ENCODE data around the gene FXYD2. TPM values are rescaled to one million over a fixed set of nuclear protein-coding genes. Genes with fewer than 3 reads are reported as not detected.

FXYD2 gene
- total RNA-seq, 1 experiment from 2014 or later = 0.39 TPM

DNA sequence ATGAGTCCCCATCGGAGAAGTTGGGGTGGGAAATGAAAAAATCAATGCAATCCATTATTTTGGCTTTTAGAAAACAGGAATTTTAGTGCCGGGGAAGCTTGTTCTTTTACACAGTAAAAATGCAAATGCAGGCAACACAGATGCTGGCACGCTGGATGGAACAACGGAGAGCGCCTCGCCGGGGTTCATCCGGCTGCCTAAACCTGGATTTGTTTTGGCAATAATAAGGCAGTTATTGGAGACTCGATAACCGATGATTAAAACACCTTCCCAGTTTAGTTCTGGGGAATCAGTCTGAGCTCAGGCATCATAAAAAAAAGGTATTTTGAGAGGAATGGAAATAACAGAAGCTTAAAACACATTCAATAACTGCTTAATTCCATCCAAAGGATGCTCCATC lies 30.4 kb downstream of the FXYD2 start:
- no peak overlapping the region for H3K27ac ChIP-seq (ENCODE audit: low read length)
- no TSS peak for BruUV-seq (replicated peaks)
- ChIA-PET POLR2A (no interaction called here), CTCF (no interaction called here)
- no peak overlapping the region for H3K4me3 ChIP-seq (ENCODE audit: low read depth in 2 of 2, low read length in 2 of 2)
- TF ChIP-seq POLR2AphosphoS5 (IDR thresholded peaks at IDR 0.05; ENCODE audit: low read depth, low read length) (no peak), SIN3A (IDR thresholded peaks at IDR 0.05; ENCODE audit: borderline replicate concordance, insufficient read depth, low read depth, low read length) (no peak), REST (IDR thresholded peaks at IDR 0.05; ENCODE audit: insufficient read depth in 1 of 2, low read depth in 2 of 2, low read length in 1 of 2) (no peak), TCF7L2 (IDR thresholded peaks at IDR 0.05; ENCODE audit: low read depth, low read length) (no peak)
- TF ChIP-seq, protein P1, sequence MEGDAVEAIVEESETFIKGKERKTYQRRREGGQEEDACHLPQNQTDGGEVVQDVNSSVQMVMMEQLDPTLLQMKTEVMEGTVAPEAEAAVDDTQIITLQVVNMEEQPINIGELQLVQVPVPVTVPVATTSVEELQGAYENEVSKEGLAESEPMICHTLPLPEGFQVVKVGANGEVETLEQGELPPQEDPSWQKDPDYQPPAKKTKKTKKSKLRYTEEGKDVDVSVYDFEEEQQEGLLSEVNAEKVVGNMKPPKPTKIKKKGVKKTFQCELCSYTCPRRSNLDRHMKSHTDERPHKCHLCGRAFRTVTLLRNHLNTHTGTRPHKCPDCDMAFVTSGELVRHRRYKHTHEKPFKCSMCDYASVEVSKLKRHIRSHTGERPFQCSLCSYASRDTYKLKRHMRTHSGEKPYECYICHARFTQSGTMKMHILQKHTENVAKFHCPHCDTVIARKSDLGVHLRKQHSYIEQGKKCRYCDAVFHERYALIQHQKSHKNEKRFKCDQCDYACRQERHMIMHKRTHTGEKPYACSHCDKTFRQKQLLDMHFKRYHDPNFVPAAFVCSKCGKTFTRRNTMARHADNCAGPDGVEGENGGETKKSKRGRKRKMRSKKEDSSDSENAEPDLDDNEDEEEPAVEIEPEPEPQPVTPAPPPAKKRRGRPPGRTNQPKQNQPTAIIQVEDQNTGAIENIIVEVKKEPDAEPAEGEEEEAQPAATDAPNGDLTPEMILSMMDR (IDR thresholded peaks at IDR 0.05) = no peak
- DNase-seq (ENCODE audit: low read depth, low spot score) (no peak), ATAC-seq (no peak)
- H3K4me1 ChIP-seq (ENCODE audit: control insufficient read depth, insufficient read depth, low read length) = peaks cover 10% of the 10 kb centered on the region
- in situ Hi-C loops (cut with HindIII; ENCODE audit: low pct_unique_long_range_greater_than_20kb, low sequenced_read_pairs) (no loop called here), intact Hi-C loops (cut with micrococcal nuclease; ENCODE audit: unreplicated experiment) (no loop called here)
- peaks cover 37% of the 10 kb centered on the region for H3K27me3 ChIP-seq (ENCODE audit: control insufficient read depth, insufficient read depth, low read length)
- no peaks in the 10 kb centered on the region for H3K9me3 ChIP-seq (ENCODE audit: control insufficient read depth, insufficient read depth, low read depth, low read length)
- no peaks in the 10 kb centered on the region; the same call in 1 of the 2 replicates for H3K36me3 ChIP-seq (ENCODE audit: control insufficient read depth, insufficient read depth, low read length)

DNA sequence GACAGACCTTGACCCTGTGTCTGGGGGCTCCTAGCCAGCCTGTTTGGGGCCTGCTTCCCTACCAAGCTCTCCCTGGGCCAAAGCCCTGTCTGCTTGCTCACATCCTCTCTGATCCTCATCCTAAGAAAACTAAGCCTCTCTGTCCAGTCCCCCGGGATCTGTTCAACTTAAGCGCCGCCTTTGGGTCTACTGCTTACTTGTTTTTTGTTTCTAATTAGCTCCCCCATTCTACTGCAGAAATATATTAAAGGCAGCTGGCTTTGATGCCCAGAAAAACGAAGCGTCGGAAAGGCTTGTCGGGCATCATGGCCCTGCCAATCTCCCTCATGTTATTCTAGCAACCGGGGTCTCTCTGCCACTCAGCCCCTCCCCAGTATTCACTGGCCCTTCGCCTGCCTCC lies 31.0 kb downstream of the FXYD2 start:
- CTCF ChIA-PET = no interaction called here
- no peak for ATAC-seq
- peaks cover 35% of the 10 kb centered on the region for H3K27me3 ChIP-seq (ENCODE audit: control insufficient read depth, insufficient read depth, low read length)
- H3K9me3 ChIP-seq (ENCODE audit: control insufficient read depth, insufficient read depth, low read depth, low read length) = no peaks in the 10 kb centered on the region
- H3K27ac ChIP-seq (ENCODE audit: low read length) = no peak overlapping the region
- BruUV-seq (replicated peaks) = no TSS peak
- in situ Hi-C loops (cut with HindIII; ENCODE audit: low pct_unique_long_range_greater_than_20kb, low sequenced_read_pairs) (no loop called here), intact Hi-C loops (cut with micrococcal nuclease; ENCODE audit: unreplicated experiment) (no loop called here)
- no peak for TF ChIP-seq SIN3A (IDR thresholded peaks at IDR 0.05; ENCODE audit: borderline replicate concordance, insufficient read depth, low read depth, low read length)
- peaks cover 10% of the 10 kb centered on the region for H3K4me1 ChIP-seq (ENCODE audit: control insufficient read depth, insufficient read depth, low read length)
- POLR2A ChIA-PET = no interaction called here
- no peak for DNase-seq (ENCODE audit: low read depth, low spot score)
- H3K36me3 ChIP-seq (ENCODE audit: control insufficient read depth, insufficient read depth, low read length) = no peaks in the 10 kb centered on the region; the same call in 1 of the 2 replicates
- no peak overlapping the region for H3K4me3 ChIP-seq (ENCODE audit: low read depth in 2 of 2, low read length in 2 of 2)

DNA sequence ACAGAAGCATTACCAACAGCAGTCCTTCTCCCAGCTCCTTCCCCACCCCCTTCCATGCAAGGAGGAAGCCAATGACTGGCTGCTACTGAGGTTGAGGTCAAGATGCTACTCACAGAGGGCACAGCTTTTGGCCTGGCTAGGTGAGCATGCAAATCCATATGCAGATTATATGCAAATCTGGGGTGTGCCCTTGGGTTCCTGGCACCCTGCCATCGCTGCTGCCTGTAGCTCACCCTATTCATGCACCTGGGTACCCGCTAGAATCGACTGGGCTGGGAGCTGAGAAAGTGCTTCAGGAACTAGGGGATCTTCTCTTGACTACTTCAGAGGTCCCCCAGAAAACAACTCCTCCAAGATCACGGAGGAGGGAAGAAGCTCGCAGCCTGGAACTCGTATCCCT lies 31.6 kb downstream of the FXYD2 start:
- TF ChIP-seq TCF7L2 (IDR thresholded peaks at IDR 0.05; ENCODE audit: low read depth, low read length) = no peak
- TF ChIP-seq SIN3A (IDR thresholded peaks at IDR 0.05; ENCODE audit: borderline replicate concordance, insufficient read depth, low read depth, low read length) = no peak
- no peak for TF ChIP-seq REST (IDR thresholded peaks at IDR 0.05; ENCODE audit: insufficient read depth in 1 of 2, low read depth in 2 of 2, low read length in 1 of 2)
- TF ChIP-seq, protein P1 (IDR thresholded peaks at IDR 0.05) = no peak
- TF ChIP-seq POLR2AphosphoS5 (IDR thresholded peaks at IDR 0.05; ENCODE audit: low read depth, low read length) = no peak
- ChIA-PET POLR2A (no interaction called here), CTCF (interaction anchor here (0.6 kb wide), 1 partner anchor 404 kb away, joined by 5 read pairs; no protein-coding TSS in a partner anchor)
- H3K27me3 ChIP-seq (ENCODE audit: control insufficient read depth, insufficient read depth, low read length) = peaks cover 30% of the 10 kb centered on the region
- in situ Hi-C loops (cut with HindIII; ENCODE audit: low pct_unique_long_range_greater_than_20kb, low sequenced_read_pairs) (no loop called here), intact Hi-C loops (cut with micrococcal nuclease; ENCODE audit: unreplicated experiment) (no loop called here)
- H3K27ac ChIP-seq (ENCODE audit: low read length) = no peak overlapping the region
- H3K4me3 ChIP-seq (ENCODE audit: low read depth in 2 of 2, low read length in 2 of 2) = no peak overlapping the region
- peaks cover 10% of the 10 kb centered on the region for H3K4me1 ChIP-seq (ENCODE audit: control insufficient read depth, insufficient read depth, low read length)
- ATAC-seq (no peak), DNase-seq (ENCODE audit: low read depth, low spot score) (no peak)
- H3K36me3 ChIP-seq (ENCODE audit: control insufficient read depth, insufficient read depth, low read length) = no peaks in the 10 kb centered on the region; the same call in 1 of the 2 replicates
- H3K9me3 ChIP-seq (ENCODE audit: control insufficient read depth, insufficient read depth, low read depth, low read length) = no peaks in the 10 kb centered on the region
- no TSS peak for BruUV-seq (replicated peaks)
